ENCODE measurements around the gene KCNIP1.

- TF ChIP-seq CTCF (IDR thresholded peaks at IDR 0.05): no peak
- no peak for TF ChIP-seq POLR2A (IDR thresholded peaks at IDR 0.05)
Measured at GRCh38 chr5:170532935-170533334, 29.1 kb downstream of the KCNIP1 start.

Measured in transverse colon (tissue), 3 donors.